GM21737 (cell line): Measurements from ENCODE around the gene NCOR2.
"Not testable (repeated sequence)": the region's sequence is repeated elsewhere in the genome, so short reads cannot be mapped to it uniquely, and the experiment has no call there.

Experiments
- ATAC-seq: cut with Tn5 transposase; IDR thresholded peaks from one replicate; pipeline ENCODE4 v1.9.1; 2021; ENCODE audit warnings: mild to moderate bottlenecking, moderate library complexity; ENCODE audit not compliant: unreplicated experiment

Gene NCOR2

GRCh38 chr12:124601706-124602105 is 34.3 kb upstream of the NCOR2 start:
- no peak for ATAC-seq

- ATAC-seq, result no peak
These were observed 31.9 kb upstream of the NCOR2 start for GRCh38 chr12:124599074-124599999.

- ATAC-seq, result no peak
These were observed 29.6 kb upstream of the NCOR2 start for GRCh38 chr12:124597041-124597440.

- ATAC-seq, result no peak
These were observed 28.0 kb upstream of the NCOR2 start for GRCh38 chr12:124595444-124595843.

GRCh38 chr12:124594851-124595250 is 27.4 kb upstream of the NCOR2 start:
- ATAC-seq, result no peak

- no peak for ATAC-seq
These were observed 26.5 kb upstream of the NCOR2 start for GRCh38 chr12:124593851-124594401.

GRCh38 chr12:124593176-124593575 is 25.8 kb upstream of the NCOR2 start:
- no peak for ATAC-seq

- ATAC-seq, result no peak
These were observed 25.2 kb upstream of the NCOR2 start for GRCh38 chr12:124592481-124593160.

- ATAC-seq, result no peak
These were observed 24.6 kb upstream of the NCOR2 start for GRCh38 chr12:124592050-124592449.

- no peak for ATAC-seq
These were observed 23.0 kb upstream of the NCOR2 start for GRCh38 chr12:124590447-124590846.

- ATAC-seq, result no peak
These were observed 21.4 kb upstream of the NCOR2 start for GRCh38 chr12:124588751-124589267.

GRCh38 chr12:124588018-124588634 is 20.7 kb upstream of the NCOR2 start:
- ATAC-seq, result no peak

GRCh38 chr12:124586756-124587155 is 19.3 kb upstream of the NCOR2 start:
- ATAC-seq, result no peak

GRCh38 chr12:124584494-124584893 is 17.1 kb upstream of the NCOR2 start:
- ATAC-seq, result not testable (repeated sequence)

GRCh38 chr12:124583854-124584253 is 16.4 kb upstream of the NCOR2 start:
- ATAC-seq, result no peak

- no peak for ATAC-seq
These were observed 14.7 kb upstream of the NCOR2 start for GRCh38 chr12:124582108-124582424.

- no peak for ATAC-seq
These were observed 14.1 kb upstream of the NCOR2 start for GRCh38 chr12:124581307-124582107.

GRCh38 chr12:124579921-124580517 is 12.6 kb upstream of the NCOR2 start:
- ATAC-seq, result no peak

- no peak for ATAC-seq
These were observed 11.4 kb upstream of the NCOR2 start for GRCh38 chr12:124578854-124579253.

GRCh38 chr12:124578445-124578844 is 11.0 kb upstream of the NCOR2 start:
- no peak for ATAC-seq
